ENCODE measurements around the gene LSM4. TPM values are rescaled to one million over a fixed set of nuclear protein-coding genes. Genes with fewer than 3 reads are reported as not detected.

LSM4 gene
- total and polyA plus RNA-seq, 2 of the 13 experiments (the other 11 are each of a cell fraction or from before 2014, with no cell fraction given): 65.8 to 166 TPM

GRCh38 chr19:18322759-18323460 lies at the start of gene LSM4 (continued):
- TF ChIP-seq PRDM15 (CRISPR knock-in tag; IDR thresholded peaks at IDR 0.05): peak; percentile 61; the same call in 1 of the 2 replicates
- peak; percentile 71 for TF ChIP-seq POLR2AphosphoS5 (IDR thresholded peaks at IDR 0.05; ENCODE audit: low read depth, low read length)
- TF ChIP-seq YEATS2 (CRISPR knock-in tag; IDR thresholded peaks at IDR 0.05; ENCODE audit: borderline replicate concordance): peak; percentile 80; the same call in 1 of the 2 replicates
- no peak for TF ChIP-seq CREBL2 (CRISPR knock-in tag; IDR thresholded peaks at IDR 0.05; ENCODE audit: borderline replicate concordance)
- no peak for TF ChIP-seq NCOA1 (CRISPR knock-in tag; IDR thresholded peaks at IDR 0.05)
- no peak for TF ChIP-seq TBX3 (IDR thresholded peaks at IDR 0.05; ENCODE audit: borderline replicate concordance)
- no peak for TF ChIP-seq ZNF512 (CRISPR knock-in tag; IDR thresholded peaks at IDR 0.05)
- no peak for TF ChIP-seq ETV6 (CRISPR knock-in tag; conservative IDR thresholded peaks at IDR 0.05)
- no peak for TF ChIP-seq SOX6 (IDR thresholded peaks at IDR 0.05)
- TF ChIP-seq SOX6 (CRISPR knock-in tag; IDR thresholded peaks at IDR 0.05): no peak; the same call in 1 of the 2 replicates
- no peak for TF ChIP-seq ZNF776 (CRISPR knock-in tag; IDR thresholded peaks at IDR 0.05)
- TF ChIP-seq, protein P1, sequence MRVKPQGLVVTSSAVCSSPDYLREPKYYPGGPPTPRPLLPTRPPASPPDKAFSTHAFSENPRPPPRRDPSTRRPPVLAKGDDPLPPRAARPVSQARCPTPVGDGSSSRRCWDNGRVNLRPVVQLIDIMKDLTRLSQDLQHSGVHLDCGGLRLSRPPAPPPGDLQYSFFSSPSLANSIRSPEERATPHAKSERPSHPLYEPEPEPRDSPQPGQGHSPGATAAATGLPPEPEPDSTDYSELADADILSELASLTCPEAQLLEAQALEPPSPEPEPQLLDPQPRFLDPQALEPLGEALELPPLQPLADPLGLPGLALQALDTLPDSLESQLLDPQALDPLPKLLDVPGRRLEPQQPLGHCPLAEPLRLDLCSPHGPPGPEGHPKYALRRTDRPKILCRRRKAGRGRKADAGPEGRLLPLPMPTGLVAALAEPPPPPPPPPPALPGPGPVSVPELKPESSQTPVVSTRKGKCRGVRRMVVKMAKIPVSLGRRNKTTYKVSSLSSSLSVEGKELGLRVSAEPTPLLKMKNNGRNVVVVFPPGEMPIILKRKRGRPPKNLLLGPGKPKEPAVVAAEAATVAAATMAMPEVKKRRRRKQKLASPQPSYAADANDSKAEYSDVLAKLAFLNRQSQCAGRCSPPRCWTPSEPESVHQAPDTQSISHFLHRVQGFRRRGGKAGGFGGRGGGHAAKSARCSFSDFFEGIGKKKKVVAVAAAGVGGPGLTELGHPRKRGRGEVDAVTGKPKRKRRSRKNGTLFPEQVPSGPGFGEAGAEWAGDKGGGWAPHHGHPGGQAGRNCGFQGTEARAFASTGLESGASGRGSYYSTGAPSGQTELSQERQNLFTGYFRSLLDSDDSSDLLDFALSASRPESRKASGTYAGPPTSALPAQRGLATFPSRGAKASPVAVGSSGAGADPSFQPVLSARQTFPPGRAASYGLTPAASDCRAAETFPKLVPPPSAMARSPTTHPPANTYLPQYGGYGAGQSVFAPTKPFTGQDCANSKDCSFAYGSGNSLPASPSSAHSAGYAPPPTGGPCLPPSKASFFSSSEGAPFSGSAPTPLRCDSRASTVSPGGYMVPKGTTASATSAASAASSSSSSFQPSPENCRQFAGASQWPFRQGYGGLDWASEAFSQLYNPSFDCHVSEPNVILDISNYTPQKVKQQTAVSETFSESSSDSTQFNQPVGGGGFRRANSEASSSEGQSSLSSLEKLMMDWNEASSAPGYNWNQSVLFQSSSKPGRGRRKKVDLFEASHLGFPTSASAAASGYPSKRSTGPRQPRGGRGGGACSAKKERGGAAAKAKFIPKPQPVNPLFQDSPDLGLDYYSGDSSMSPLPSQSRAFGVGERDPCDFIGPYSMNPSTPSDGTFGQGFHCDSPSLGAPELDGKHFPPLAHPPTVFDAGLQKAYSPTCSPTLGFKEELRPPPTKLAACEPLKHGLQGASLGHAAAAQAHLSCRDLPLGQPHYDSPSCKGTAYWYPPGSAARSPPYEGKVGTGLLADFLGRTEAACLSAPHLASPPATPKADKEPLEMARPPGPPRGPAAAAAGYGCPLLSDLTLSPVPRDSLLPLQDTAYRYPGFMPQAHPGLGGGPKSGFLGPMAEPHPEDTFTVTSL (CRISPR knock-in tag; IDR thresholded peaks at IDR 0.05; ENCODE audit: borderline replicate concordance): no peak
- 0 out of 2 replicates have a peak, but pooled peaks have one; percentile 35 for TF ChIP-seq ZFAT (CRISPR knock-in tag; conservative IDR thresholded peaks at IDR 0.05)
- no peak for TF ChIP-seq JUNB (CRISPR knock-in tag; IDR thresholded peaks at IDR 0.05; ENCODE audit: borderline replicate concordance)
- peak; percentile 87 for TF ChIP-seq ASH2L (IDR thresholded peaks at IDR 0.05; ENCODE audit: insufficient read length, low read depth, low read length)
- TF ChIP-seq EP300 (IDR thresholded peaks at IDR 0.05; ENCODE audit: low read depth in 2 of 2, low read length in 2 of 2): no peak
- TF ChIP-seq EP300 (CRISPR knock-in tag; IDR thresholded peaks at IDR 0.05; ENCODE audit: borderline replicate concordance): no peak
- TF ChIP-seq NCOR1 (IDR thresholded peaks at IDR 0.05; ENCODE audit: borderline replicate concordance, low read length): no peak; the same call in 1 of the 2 replicates
